ENCODE results near the gene ESPL1.
"Not testable (repeated sequence)": the region's sequence is repeated elsewhere in the genome, so short reads cannot be mapped to it uniquely, and the experiment has no call there.

ESPL1 gene

GRCh38 chr12:53258541-53259539, 9.3 kb upstream of the ESPL1 start:
- DNase-seq, result no peak

GRCh38 chr12:53259891-53260290, 8.2 kb upstream of the ESPL1 start:
- no peak for DNase-seq

GRCh38 chr12:53265783-53266182, 2.3 kb upstream of the ESPL1 start:
- no peak for DNase-seq

- DNase-seq, result no peak
These were observed 647 bp upstream of the ESPL1 start for GRCh38 chr12:53267306-53267998.

- DNase-seq, result no peak
These were observed 797 bp downstream of the ESPL1 start for GRCh38 chr12:53268630-53269562.

- DNase-seq, result no peak
These were observed 6.3 kb downstream of the ESPL1 start for GRCh38 chr12:53274445-53274844.

GRCh38 chr12:53276511-53276910, 8.4 kb downstream of the ESPL1 start:
- DNase-seq, result no peak

GRCh38 chr12:53277981-53278380, 9.9 kb downstream of the ESPL1 start:
- no peak for DNase-seq

GRCh38 chr12:53279283-53279869, 11.3 kb downstream of the ESPL1 start:
- no peak for DNase-seq

- DNase-seq, result no peak
These were observed 11.9 kb downstream of the ESPL1 start for GRCh38 chr12:53279888-53280498.

- DNase-seq, result no peak
These were observed 18.3 kb downstream of the ESPL1 start for GRCh38 chr12:53286448-53286847.

GRCh38 chr12:53287741-53288216, 19.7 kb downstream of the ESPL1 start:
- peak in 7 of 14 donors; percentile 0 to 54 (median 18) for DNase-seq

- no peak for DNase-seq
These were observed 20.2 kb downstream of the ESPL1 start for GRCh38 chr12:53288322-53288721.

GRCh38 chr12:53289891-53290290, 21.8 kb downstream of the ESPL1 start:
- no peak for DNase-seq

- no peak for DNase-seq
These were observed 22.6 kb downstream of the ESPL1 start for GRCh38 chr12:53290661-53291060.

- no peak for DNase-seq
These were observed 24.3 kb downstream of the ESPL1 start for GRCh38 chr12:53292426-53292825.

- DNase-seq, result peak in 13 of 14 donors; percentile 20 to 90 (median 79)
These were observed 27.2 kb downstream of the ESPL1 start, which contains the start of gene PFDN5 for GRCh38 chr12:53295070-53295890. PFDN5 (plus strand) TSS chr12:53295542; CDS start chr12:53295568, 26 bp downstream.

- DNase-seq, result no peak
These were observed 27.8 kb downstream of the ESPL1 start for GRCh38 chr12:53295891-53296219.

GRCh38 chr12:53297106-53297505, 29.0 kb downstream of the ESPL1 start:
- not testable (repeated sequence) for DNase-seq

GRCh38 chr12:53298164-53298563, 30.1 kb downstream of the ESPL1 start:
- DNase-seq, result no peak

- DNase-seq, result peak in 1 of 14 donors; percentile 46
These were observed 31.0 kb downstream of the ESPL1 start for GRCh38 chr12:53299101-53299453.

Data from C1 segment of cervical spinal cord (tissue), 14 donors.